AG09309 (cell line): ENCODE results near the gene NSDHL.
A peak's percentile ranks its signal among the peaks of the same experiment; 100 is the strongest.
"Not testable (repeated sequence)": the region's sequence is repeated elsewhere in the genome, so short reads cannot be mapped to it uniquely, and the experiment has no call there.

ENCODE experiments used
- DNase-seq: peaks from one replicate; pipeline ENCODE4 v3.0.0-alpha.2; 2010; ENCODE audit warnings: low read depth
- H3K4me3 ChIP-seq: 2 replicates; pipeline ENCODE4 v1.5.1; 2011; ENCODE audit warnings: mild to moderate bottlenecking, low read depth, low read length, moderate library complexity; ENCODE audit not compliant: control insufficient read depth
- TF ChIP-seq, protein P1 (sequence below): IDR thresholded peaks from 2 replicates; pipeline ENCODE4 v1.5.1; 2011; ENCODE audit warnings: mild to moderate bottlenecking, low read depth, low read length, inconsistent platforms; ENCODE audit not compliant: insufficient read depth, control insufficient read depth; ENCODE audit errors: missing control alignments

The NSDHL gene

DNA sequence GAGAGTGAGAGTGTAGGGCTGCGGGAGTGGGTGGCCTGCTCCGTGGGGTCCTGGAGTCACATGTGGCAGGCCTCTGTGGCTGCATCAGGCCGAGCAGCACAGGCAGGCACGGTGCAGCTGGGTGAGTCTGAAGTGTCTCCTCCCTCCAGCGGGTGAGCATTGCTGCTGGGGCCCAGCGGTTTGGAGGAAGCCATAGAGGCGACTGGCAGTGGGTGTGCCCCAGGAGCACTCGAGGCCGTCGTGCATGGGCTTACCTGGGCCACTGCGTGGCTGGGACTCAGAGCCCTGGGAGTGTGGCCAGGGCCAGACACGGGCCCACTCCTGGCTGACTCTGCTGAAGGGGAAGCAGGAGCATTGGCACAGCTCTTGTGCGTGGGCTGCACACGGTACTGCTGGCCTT lies 77.6 kb downstream of the NSDHL start:
- DNase-seq: no peak
- no peak overlapping the region for H3K4me3 ChIP-seq
- TF ChIP-seq, protein P1, sequence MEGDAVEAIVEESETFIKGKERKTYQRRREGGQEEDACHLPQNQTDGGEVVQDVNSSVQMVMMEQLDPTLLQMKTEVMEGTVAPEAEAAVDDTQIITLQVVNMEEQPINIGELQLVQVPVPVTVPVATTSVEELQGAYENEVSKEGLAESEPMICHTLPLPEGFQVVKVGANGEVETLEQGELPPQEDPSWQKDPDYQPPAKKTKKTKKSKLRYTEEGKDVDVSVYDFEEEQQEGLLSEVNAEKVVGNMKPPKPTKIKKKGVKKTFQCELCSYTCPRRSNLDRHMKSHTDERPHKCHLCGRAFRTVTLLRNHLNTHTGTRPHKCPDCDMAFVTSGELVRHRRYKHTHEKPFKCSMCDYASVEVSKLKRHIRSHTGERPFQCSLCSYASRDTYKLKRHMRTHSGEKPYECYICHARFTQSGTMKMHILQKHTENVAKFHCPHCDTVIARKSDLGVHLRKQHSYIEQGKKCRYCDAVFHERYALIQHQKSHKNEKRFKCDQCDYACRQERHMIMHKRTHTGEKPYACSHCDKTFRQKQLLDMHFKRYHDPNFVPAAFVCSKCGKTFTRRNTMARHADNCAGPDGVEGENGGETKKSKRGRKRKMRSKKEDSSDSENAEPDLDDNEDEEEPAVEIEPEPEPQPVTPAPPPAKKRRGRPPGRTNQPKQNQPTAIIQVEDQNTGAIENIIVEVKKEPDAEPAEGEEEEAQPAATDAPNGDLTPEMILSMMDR: no peak

DNA sequence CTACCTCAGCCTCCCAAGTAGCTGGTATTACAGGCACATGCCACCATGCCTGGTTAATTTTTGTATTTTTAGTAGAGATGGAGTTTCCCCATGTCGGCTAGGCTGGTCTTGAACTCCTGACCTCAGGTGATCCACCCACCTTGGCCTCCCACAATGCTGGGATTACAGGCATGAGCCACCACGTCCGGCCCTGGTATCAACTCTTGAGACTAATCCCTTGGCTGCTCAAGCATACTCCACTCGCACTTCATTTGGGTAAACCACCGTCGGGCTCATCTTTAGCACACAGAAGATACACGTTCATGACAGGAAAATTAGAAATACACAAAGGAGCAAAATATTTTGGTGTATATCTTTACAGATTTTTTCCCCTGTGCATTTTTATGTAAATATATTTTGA lies 79.2 kb downstream of the NSDHL start:
- not testable (repeated sequence) for H3K4me3 ChIP-seq, DNase-seq

- no peak overlapping the region for H3K4me3 ChIP-seq
- TF ChIP-seq, protein P1: no peak
- DNase-seq: no peak
These were observed 81.2 kb downstream of the NSDHL start for GRCh38 chrX:152912106-152912505.

DNA sequence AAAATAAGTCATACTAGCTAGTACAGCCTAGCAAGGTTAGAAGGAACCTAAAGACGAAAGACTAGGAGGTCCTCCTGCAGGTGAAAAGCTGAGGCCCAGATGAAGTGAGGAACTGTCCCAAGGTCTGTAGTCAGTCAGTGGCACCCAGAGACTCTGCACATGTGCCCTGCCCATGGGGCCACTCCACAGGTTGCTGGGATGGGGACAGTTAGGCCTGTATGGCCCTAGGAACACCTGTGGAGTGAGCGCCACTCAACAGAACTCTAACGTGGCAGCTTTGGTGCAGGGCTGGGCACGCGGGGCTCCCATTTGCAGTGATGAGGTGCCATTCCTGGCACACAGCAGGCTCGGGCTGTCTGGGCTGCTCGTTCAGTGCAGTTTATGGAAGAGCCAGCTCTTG lies 81.8 kb downstream of the NSDHL start:
- TF ChIP-seq, protein P1: no peak
- DNase-seq: no peak
- H3K4me3 ChIP-seq: no peak overlapping the region

GRCh38 chrX:152913346-152913745 lies 82.5 kb downstream of the NSDHL start:
- H3K4me3 ChIP-seq: no peak overlapping the region
- TF ChIP-seq, protein P1: no peak
- no peak for DNase-seq

DNA sequence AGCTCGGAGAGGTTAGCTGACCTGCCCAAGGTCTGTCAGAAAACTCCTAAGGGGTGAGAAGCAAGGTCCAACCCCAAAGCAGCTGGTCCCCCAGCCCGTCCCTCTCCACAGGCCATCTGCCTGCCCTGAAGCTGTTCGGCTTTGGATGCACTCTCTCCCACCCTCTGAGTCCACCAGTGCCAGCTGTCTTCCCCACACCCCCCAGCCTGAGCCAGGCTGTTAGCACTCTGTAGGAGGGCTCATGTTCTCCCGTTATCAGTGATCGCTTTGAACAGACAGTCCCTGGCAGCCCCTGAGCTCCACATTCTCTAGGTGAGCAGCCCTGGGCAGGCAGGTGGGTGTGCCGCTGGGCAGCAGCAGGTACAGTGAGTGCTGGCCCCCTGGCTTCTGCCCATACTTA lies 83.0 kb downstream of the NSDHL start:
- TF ChIP-seq, protein P1: no peak
- no peak for DNase-seq

GRCh38 chrX:152915541-152916241 lies 84.8 kb downstream of the NSDHL start:
- TF ChIP-seq, protein P1: peak; percentile 60
- DNase-seq: no peak
- H3K4me3 ChIP-seq: no peak overlapping the region

More for the DNA sequence above, 83.0 kb downstream of the NSDHL start:
- no peak overlapping the region for H3K4me3 ChIP-seq
